ENCODE results near the gene BMP8A.
"Not testable (repeated sequence)": the region's sequence is repeated elsewhere in the genome, so short reads cannot be mapped to it uniquely, and the experiment has no call there.

Gene BMP8A

GRCh38 chr1:39508266-39508665 is 16.8 kb downstream of the BMP8A start:
- no peak for DNase-seq

- DNase-seq: no peak
Observed at GRCh38 chr1:39508857-39509305, 17.4 kb downstream of the BMP8A start.

- no peak for DNase-seq
Observed at GRCh38 chr1:39509360-39510009, 18.0 kb downstream of the BMP8A start.

GRCh38 chr1:39510570-39511186 is 19.2 kb downstream of the BMP8A start:
- not testable (repeated sequence) for DNase-seq

GRCh38 chr1:39511477-39511876 is 20.0 kb downstream of the BMP8A start:
- DNase-seq: not testable (repeated sequence)

- not testable (repeated sequence) for DNase-seq
Observed at GRCh38 chr1:39512234-39512847, 20.9 kb downstream of the BMP8A start.

- not testable (repeated sequence) for DNase-seq
Observed at GRCh38 chr1:39514710-39515124, 23.3 kb downstream of the BMP8A start.

- DNase-seq: not testable (repeated sequence)
Observed at GRCh38 chr1:39515131-39516086, 24.0 kb downstream of the BMP8A start.

GRCh38 chr1:39516841-39517240 is 25.4 kb downstream of the BMP8A start:
- DNase-seq: not testable (repeated sequence)

GRCh38 chr1:39517936-39518335 is 26.5 kb downstream of the BMP8A start:
- not testable (repeated sequence) for DNase-seq

- not testable (repeated sequence) for DNase-seq
Observed at GRCh38 chr1:39519376-39519775, 27.9 kb downstream of the BMP8A start.

GRCh38 chr1:39522221-39522620 is 30.8 kb downstream of the BMP8A start:
- DNase-seq: not testable (repeated sequence)

GRCh38 chr1:39522661-39523567 is 31.5 kb downstream of the BMP8A start:
- no peak for DNase-seq

GRCh38 chr1:39524171-39524570 is 32.7 kb downstream of the BMP8A start:
- no peak for DNase-seq

- no peak for DNase-seq
Observed at GRCh38 chr1:39524591-39525365, 33.3 kb downstream of the BMP8A start.

- DNase-seq: no peak
Observed at GRCh38 chr1:39525366-39526165, 34.1 kb downstream of the BMP8A start.

- DNase-seq: no peak
Observed at GRCh38 chr1:39526466-39527189, 35.2 kb downstream of the BMP8A start.

- DNase-seq: not testable (repeated sequence)
Observed at GRCh38 chr1:39527190-39527579, 35.7 kb downstream of the BMP8A start.

GRCh38 chr1:39528082-39528481 is 36.6 kb downstream of the BMP8A start:
- DNase-seq: no peak

Measured in activated CD4-positive, CD25-positive, alpha-beta regulatory T cell (primary cell).